ENCODE measurements around the gene FAT3. TPM values are rescaled to one million over a fixed set of nuclear protein-coding genes. Genes with fewer than 3 reads are reported as not detected.

FAT3 gene
- total RNA-seq, 2 donors from 2014 or later = 0.10 to 0.96 TPM

DNA sequence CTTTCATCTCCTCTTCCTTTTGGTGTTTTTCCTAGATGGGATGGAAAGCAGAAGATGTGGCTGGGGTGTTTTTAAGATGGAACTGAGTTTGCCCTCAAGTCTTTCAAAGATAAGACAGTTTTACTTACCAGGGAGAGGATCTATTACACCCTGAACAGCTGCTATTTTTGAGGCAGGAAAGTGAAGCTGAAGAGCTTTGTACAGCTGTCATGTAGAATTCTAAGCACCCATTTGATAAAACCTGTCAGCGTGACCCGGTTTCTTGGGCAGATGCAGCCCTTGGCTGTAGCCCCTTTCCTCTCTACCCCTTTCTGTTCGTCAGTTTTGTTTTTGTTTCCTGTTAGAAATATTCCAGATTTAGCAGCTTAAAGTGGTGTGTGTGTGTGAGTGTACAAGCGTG, 35.2 kb downstream of the FAT3 start:
- intact Hi-C loops (cut with DNase I) = no loop called here
- no peaks in the 10 kb centered on the region for H3K27me3 ChIP-seq
- TF ChIP-seq, protein P1, sequence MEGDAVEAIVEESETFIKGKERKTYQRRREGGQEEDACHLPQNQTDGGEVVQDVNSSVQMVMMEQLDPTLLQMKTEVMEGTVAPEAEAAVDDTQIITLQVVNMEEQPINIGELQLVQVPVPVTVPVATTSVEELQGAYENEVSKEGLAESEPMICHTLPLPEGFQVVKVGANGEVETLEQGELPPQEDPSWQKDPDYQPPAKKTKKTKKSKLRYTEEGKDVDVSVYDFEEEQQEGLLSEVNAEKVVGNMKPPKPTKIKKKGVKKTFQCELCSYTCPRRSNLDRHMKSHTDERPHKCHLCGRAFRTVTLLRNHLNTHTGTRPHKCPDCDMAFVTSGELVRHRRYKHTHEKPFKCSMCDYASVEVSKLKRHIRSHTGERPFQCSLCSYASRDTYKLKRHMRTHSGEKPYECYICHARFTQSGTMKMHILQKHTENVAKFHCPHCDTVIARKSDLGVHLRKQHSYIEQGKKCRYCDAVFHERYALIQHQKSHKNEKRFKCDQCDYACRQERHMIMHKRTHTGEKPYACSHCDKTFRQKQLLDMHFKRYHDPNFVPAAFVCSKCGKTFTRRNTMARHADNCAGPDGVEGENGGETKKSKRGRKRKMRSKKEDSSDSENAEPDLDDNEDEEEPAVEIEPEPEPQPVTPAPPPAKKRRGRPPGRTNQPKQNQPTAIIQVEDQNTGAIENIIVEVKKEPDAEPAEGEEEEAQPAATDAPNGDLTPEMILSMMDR (IDR thresholded peaks at IDR 0.05) = no peak
- H3K4me1 ChIP-seq = no peaks in the 10 kb centered on the region
- no peaks in the 10 kb centered on the region for H3K36me3 ChIP-seq
- H3K9ac ChIP-seq (ENCODE audit: low read depth in 2 of 2, low read length in 2 of 2) = no peak overlapping the region
- no peak overlapping the region for H3K27ac ChIP-seq
- H3K4me3 ChIP-seq = no peak overlapping the region
- no peaks in the 10 kb centered on the region for H3K9me3 ChIP-seq
- no peak for DNase-seq

DNA sequence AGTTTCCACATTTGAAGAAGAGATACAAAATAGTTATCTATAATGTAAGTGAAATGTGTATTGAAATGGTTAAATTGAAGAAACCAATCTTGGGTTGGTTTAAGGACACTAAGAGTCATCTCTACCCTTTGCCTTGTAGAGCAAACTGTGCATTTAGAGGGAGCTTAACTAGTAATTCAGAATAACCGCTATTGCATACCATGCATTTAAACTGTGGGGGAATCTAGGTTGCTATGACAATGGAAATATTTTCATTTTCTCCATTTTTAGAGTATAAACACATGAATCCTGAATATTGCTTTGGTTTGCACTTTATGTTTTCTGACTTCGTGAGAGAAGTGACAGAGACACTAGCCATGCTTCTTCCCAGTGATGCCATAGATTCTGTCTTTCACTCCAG, 39.7 kb downstream of the FAT3 start:
- DNase-seq = no peak
- Histone ChIP-seq H3K27me3 (no peaks in the 10 kb centered on the region), H3K9me3 (no peaks in the 10 kb centered on the region), H3K27ac (no peak overlapping the region), H3K4me3 (no peak overlapping the region), H3K4me1 (no peaks in the 10 kb centered on the region), H3K9ac (ENCODE audit: low read depth in 2 of 2, low read length in 2 of 2) (no peak overlapping the region), H3K36me3 (no peaks in the 10 kb centered on the region)
- intact Hi-C loops (cut with DNase I) = no loop called here
- TF ChIP-seq, protein P1 (IDR thresholded peaks at IDR 0.05) = no peak

DNA sequence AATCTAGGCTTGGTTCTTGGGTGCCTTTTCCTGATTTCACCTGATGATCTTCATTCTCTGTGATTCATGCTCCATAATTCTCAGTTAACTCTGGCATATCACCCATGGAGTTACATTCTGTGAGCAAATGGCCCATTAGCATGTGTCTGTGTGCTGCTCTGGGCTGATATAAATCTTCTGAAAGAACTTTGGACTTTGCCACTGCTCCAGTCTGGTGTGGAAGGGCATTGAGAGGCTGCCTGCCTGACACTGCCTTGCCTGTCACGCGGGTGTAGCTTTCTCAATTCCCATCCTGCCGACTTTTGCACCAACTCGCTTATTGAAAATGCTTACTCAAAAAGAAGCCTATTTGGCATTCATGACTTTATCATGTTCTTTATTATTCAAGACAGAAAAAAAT, 42.2 kb downstream of the FAT3 start:
- H3K4me3 ChIP-seq = no peak overlapping the region
- no peaks in the 10 kb centered on the region for H3K9me3 ChIP-seq
- TF ChIP-seq, protein P1 (IDR thresholded peaks at IDR 0.05) = no peak
- H3K9ac ChIP-seq (ENCODE audit: low read depth in 2 of 2, low read length in 2 of 2) = no peak overlapping the region
- no peaks in the 10 kb centered on the region for H3K4me1 ChIP-seq
- H3K27me3 ChIP-seq = no peaks in the 10 kb centered on the region
- intact Hi-C loops (cut with DNase I) = no loop called here
- peak; percentile 22 for DNase-seq
- no peaks in the 10 kb centered on the region for H3K36me3 ChIP-seq
- H3K27ac ChIP-seq = no peak overlapping the region

DNA sequence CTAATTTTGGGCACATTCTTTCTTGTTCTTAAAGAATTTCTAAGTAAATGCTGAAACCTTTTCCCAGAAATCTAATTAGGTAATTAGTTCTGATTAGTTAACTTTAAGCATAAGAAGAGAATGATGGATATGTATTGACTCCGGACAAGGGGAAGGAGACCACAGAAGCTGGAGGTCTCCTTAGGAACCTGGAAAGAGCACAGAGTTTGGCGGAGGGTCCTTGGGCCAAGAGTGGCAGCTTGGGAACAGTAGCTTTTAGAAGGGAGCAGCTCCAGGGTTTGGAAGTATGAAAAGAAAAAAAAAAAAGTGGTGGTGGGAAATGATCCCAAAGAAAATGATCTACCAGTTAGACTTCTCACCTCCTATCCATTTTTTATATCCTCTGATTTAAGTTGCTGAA, 42.7 kb downstream of the FAT3 start:
- no peak for DNase-seq
- H3K4me1 ChIP-seq = no peaks in the 10 kb centered on the region
- TF ChIP-seq, protein P1 (IDR thresholded peaks at IDR 0.05) = no peak
- no peaks in the 10 kb centered on the region for H3K27me3 ChIP-seq
- H3K4me3 ChIP-seq = no peak overlapping the region
- no peak overlapping the region for H3K9ac ChIP-seq (ENCODE audit: low read depth in 2 of 2, low read length in 2 of 2)
- intact Hi-C loops (cut with DNase I) = no loop called here
- no peaks in the 10 kb centered on the region for H3K9me3 ChIP-seq
- H3K27ac ChIP-seq = no peak overlapping the region
- no peaks in the 10 kb centered on the region for H3K36me3 ChIP-seq

DNA sequence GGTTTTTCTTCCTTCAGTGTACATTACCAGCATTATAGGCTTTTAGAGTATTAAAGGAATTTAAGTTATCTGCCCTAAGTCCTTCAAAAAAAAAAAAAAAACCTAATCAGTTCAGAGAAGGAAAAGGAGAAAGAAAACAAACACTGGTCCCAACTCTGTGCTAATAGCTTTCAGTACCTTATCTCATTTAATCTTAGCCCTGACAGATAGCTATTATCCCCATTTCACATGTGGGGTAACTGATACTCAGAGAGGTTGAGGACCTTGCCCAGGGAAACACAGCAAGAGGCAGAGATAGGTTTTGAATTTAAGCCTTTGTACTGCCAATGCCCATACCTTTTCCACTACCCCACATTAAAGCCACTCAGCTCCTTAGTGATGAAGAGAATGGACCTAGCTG, 43.4 kb downstream of the FAT3 start:
- TF ChIP-seq, protein P1 (IDR thresholded peaks at IDR 0.05) = no peak
- DNase-seq = no peak
- H3K9me3 ChIP-seq = no peaks in the 10 kb centered on the region
- H3K9ac ChIP-seq (ENCODE audit: low read depth in 2 of 2, low read length in 2 of 2) = no peak overlapping the region
- H3K27me3 ChIP-seq = no peaks in the 10 kb centered on the region
- H3K4me3 ChIP-seq = no peak overlapping the region
- H3K4me1 ChIP-seq = no peaks in the 10 kb centered on the region
- intact Hi-C loops (cut with DNase I) = no loop called here
- H3K36me3 ChIP-seq = no peaks in the 10 kb centered on the region
- H3K27ac ChIP-seq = no peak overlapping the region

DNA sequence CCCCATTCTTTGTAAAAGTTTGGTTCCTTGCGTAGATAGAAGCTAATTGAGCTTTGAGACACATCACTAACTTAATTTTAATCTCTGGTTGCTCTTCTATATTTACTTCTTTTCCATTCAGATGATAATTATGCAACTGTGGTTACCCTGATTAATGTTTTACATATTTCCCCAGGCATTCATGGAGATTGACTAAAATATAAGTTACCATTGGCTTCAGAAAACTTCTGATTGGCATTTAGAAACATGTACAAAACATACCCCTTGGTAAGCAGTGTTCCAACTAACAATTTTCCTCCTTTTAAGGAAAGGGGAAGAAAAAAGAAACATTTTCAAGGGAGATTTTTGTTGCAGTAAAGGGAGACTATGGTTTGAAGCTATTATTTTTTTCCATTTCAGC, 43.9 kb downstream of the FAT3 start:
- no peaks in the 10 kb centered on the region for H3K4me1 ChIP-seq
- no peaks in the 10 kb centered on the region for H3K36me3 ChIP-seq
- intact Hi-C loops (cut with DNase I) = no loop called here
- no peaks in the 10 kb centered on the region for H3K9me3 ChIP-seq
- TF ChIP-seq, protein P1 (IDR thresholded peaks at IDR 0.05) = no peak
- H3K4me3 ChIP-seq = no peak overlapping the region
- H3K27me3 ChIP-seq = no peaks in the 10 kb centered on the region
- H3K27ac ChIP-seq = no peak overlapping the region
- DNase-seq = no peak
- H3K9ac ChIP-seq (ENCODE audit: low read depth in 2 of 2, low read length in 2 of 2) = no peak overlapping the region

Measured in colonic mucosa (tissue), 4 donors.